Retinal pigment epithelial cell (primary cell): ENCODE measurements around the gene ANKS1B.

Experiments
- DNase-seq: peaks from one replicate; pipeline ENCODE4 v3.0.0-alpha.2; 2010; ENCODE audit warnings: low read depth
- H3K4me3 ChIP-seq: 2 replicates; pipeline ENCODE4 v1.5.1; 2011; ENCODE audit warnings: mild to moderate bottlenecking, low read length, control low read depth, moderate library complexity
- CTCF ChIP-seq: conservative IDR thresholded peaks from 2 replicates; pipeline ENCODE4 v1.5.1; 2011; ENCODE audit warnings: low read depth, low read length, control low read depth, inconsistent platforms

The ANKS1B gene

GRCh38 chr12:99767809-99768208 lies 216.9 kb downstream of the ANKS1B start:
- peak; percentile 55 for TF ChIP-seq CTCF
- no peak overlapping the region for H3K4me3 ChIP-seq
- no peak for DNase-seq

- no peak for DNase-seq
These were observed 218.3 kb downstream of the ANKS1B start for GRCh38 chr12:99766408-99766807.

DNA sequence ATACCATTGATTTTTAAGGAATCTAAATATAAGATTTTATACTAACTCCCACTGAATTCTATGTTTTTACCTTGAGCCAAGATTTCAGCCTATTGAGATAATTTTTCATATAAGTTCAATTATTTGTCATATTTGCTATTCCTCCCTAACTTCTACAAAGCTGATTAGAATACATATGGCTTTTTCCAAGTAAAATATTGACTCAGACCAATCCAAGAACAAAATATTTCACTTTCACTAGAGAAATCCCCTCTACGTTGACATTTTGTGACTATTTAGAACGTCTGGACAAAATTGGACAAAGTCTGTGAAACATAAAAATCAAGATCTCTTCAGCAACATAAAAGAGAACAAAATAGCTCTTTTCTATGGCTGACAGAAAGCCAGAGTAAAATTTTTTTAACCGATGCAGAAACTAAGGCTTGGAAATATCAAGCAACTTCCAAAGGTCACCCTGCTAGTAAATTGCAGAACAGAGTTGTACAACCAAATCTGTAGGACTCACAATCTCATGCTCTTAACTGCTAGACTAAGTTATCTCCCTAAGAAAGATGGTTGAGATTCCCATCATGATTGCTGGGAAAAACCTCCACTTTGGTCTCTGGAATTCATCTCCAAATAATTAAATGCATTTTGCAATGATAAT lies 219.1 kb downstream of the ANKS1B start:
- no peak for DNase-seq
- no peak overlapping the region for H3K4me3 ChIP-seq
- no peak for TF ChIP-seq CTCF

More at GRCh38 chr12:99766408-99766807, 218.3 kb downstream of the ANKS1B start:
- no peak overlapping the region for H3K4me3 ChIP-seq
- TF ChIP-seq CTCF = no peak

GRCh38 chr12:99759444-99759843 lies 225.3 kb downstream of the ANKS1B start:
- no peak for TF ChIP-seq CTCF
- H3K4me3 ChIP-seq = no peak overlapping the region
- no peak for DNase-seq

DNA sequence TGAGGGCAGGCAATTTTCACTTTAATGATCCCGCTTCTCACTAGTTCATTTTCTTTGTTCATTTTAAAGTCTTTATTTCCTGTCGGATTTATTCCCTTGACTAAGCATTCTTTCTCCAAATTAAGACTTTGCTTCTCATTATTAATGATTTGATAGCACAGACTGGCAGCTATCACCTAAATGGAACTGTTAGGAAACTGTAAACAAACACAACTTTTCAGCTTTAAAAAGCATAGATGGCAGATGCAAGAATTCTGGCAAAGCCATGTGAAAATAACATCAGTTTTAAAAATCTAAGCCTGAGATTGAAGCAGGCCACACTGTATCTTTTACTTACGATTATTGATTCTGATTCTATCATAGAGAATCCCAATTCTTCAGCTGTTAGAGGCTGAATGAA lies 225.7 kb downstream of the ANKS1B start:
- TF ChIP-seq CTCF = no peak
- no peak for DNase-seq
- H3K4me3 ChIP-seq = no peak overlapping the region

DNA sequence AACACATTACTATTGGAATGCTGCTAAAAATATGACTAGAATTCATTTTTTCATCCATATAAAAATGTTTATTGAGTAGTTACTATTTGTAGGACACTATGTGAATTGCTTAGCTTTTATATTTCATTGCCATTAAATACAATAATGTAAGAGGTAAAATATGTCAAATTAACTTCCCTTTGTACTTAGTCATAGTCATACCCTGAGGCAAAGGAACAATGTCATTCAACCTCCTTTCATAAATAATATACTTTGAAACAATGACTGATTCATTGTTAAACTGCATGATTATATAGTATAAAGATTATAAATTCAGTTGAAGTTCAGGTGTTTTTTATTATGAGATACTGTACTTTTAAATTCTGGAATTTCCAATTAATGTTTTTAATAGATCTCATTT lies 232.0 kb downstream of the ANKS1B start:
- no peak for DNase-seq
- TF ChIP-seq CTCF = no peak
- no peak overlapping the region for H3K4me3 ChIP-seq

DNA sequence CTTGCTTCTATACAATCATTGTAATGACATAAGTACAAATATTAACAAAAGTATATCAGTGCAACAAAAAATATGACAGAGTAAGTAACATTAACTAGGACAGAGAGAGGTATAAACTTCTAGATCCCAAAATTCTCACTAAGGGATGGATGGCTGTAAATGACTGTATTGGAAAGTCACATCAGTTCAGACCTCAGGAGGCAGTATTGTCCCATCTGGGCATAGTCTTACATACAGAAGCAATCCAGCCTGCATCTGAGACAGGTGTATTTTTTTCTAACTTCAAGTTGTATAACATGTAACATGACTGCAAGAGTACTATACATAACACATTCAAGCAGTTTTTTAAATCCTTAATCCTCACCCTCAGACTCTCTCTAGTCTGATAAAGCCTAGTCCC lies 238.2 kb downstream of the ANKS1B start:
- H3K4me3 ChIP-seq = no peak overlapping the region
- TF ChIP-seq CTCF = no peak
- no peak for DNase-seq
